ENCODE results near the gene FGD2.

- TF ChIP-seq CTCF (IDR thresholded peaks at IDR 0.05) (no peak), POLR2A (IDR thresholded peaks at IDR 0.05) (no peak)
Measured at GRCh38 chr6:37010402-37010892, 5.0 kb downstream of the FGD2 start.

Measured in testis (tissue), 2 donors.